ENCODE data around the gene ARV1. TPM values are rescaled to one million over a fixed set of nuclear protein-coding genes. Genes with fewer than 3 reads are reported as not detected.
"Not testable (repeated sequence)": the region's sequence is repeated elsewhere in the genome, so short reads cannot be mapped to it uniquely, and the experiment has no call there.

Gene ARV1
- total RNA-seq, 1 experiment from 2014 or later: 51.8 TPM

DNA sequence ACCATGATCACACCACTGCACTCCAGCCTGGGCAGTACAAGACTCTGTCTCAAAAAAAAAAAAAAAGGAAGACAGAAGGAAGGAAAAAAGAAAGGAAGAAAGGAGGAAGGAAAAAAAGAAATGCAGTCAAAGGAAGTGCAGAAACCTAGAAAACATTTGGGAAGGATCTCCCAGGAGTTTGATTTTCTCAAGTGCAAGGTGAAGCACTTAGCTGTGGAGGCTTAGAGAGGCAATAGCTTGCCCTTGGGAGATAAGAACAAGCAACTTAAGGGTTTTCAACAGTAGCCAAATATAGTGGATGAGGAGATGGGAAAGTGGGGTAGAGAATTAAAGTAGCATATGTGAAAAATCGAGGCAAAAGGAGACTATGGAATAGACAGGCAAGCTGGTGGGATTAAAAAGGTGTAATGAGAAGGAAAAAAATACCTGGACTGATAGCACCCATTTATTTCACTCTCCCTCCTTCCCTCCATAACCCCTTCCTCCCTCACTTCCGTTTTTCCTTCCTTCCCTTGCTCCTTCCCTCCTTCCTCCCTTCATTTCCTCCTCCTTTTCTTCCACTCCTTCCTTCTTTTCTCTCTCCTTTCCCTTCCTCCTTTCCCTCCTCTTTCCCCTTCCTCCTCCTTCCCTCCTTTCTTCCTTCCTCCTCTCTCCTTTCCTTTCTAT lies 68.0 kb downstream of the ARV1 start:
- no peak overlapping the region for H3K27ac Mint-ChIP-seq (ENCODE audit: low read depth, unreplicated experiment)
- intact Hi-C loops (cut with micrococcal nuclease): no loop called here
- H3K9me3 Mint-ChIP-seq (ENCODE audit: unreplicated experiment): no peaks in the 10 kb centered on the region
- ChIA-PET CTCF (interaction anchor here (0.6 kb wide), 1 partner anchor 23 kb away, joined by 3 read pairs; no protein-coding TSS in a partner anchor), POLR2A (interaction anchor here (0.5 to 0.6 kb wide), 3 partner anchors 34 to 571 kb away, joined by 3 to 4 read pairs (median 4); partner anchors contain the start of gene SPRTN)
- no peak overlapping the region for H3K4me3 Mint-ChIP-seq (ENCODE audit: unreplicated experiment)
- BruUV-seq (replicated peaks): no TSS peak
- no peaks in the 10 kb centered on the region for H3K36me3 Mint-ChIP-seq (ENCODE audit: insufficient read depth, unreplicated experiment)
- TF ChIP-seq, protein P1, sequence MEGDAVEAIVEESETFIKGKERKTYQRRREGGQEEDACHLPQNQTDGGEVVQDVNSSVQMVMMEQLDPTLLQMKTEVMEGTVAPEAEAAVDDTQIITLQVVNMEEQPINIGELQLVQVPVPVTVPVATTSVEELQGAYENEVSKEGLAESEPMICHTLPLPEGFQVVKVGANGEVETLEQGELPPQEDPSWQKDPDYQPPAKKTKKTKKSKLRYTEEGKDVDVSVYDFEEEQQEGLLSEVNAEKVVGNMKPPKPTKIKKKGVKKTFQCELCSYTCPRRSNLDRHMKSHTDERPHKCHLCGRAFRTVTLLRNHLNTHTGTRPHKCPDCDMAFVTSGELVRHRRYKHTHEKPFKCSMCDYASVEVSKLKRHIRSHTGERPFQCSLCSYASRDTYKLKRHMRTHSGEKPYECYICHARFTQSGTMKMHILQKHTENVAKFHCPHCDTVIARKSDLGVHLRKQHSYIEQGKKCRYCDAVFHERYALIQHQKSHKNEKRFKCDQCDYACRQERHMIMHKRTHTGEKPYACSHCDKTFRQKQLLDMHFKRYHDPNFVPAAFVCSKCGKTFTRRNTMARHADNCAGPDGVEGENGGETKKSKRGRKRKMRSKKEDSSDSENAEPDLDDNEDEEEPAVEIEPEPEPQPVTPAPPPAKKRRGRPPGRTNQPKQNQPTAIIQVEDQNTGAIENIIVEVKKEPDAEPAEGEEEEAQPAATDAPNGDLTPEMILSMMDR (IDR thresholded peaks at IDR 0.05; ENCODE audit: unreplicated experiment): no peak
- H3K4me1 Mint-ChIP-seq (ENCODE audit: insufficient read depth, unreplicated experiment): peaks cover 5% of the 10 kb centered on the region
- H3K27me3 Mint-ChIP-seq (ENCODE audit: insufficient read depth, unreplicated experiment): peaks cover 52% of the 10 kb centered on the region
- no peak for DNase-seq (ENCODE audit: unreplicated experiment)

DNA sequence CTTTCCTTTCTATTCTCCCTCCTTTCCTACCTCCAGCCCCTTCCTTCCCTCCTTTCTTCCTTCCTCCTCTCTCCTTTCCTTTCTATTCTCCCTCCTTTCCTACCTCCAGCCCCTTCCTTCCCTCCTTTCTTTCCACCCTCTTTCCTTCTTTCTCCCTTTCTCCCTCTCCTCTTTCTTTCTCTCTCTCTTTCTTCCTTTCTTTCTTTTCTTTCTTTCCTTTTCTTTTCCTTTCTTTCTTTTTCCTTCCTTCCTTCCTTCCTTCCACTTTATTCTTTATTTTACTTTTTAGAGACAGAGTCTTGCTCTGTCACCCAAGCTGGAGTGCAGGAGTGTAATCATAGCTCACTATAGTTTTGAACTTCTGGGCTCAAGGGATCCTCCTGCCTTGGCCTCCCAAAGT lies 68.6 kb downstream of the ARV1 start:
- H3K9me3 Mint-ChIP-seq (ENCODE audit: unreplicated experiment); CTCF ChIA-PET; intact Hi-C loops (cut with micrococcal nuclease): not testable (repeated sequence)

DNA sequence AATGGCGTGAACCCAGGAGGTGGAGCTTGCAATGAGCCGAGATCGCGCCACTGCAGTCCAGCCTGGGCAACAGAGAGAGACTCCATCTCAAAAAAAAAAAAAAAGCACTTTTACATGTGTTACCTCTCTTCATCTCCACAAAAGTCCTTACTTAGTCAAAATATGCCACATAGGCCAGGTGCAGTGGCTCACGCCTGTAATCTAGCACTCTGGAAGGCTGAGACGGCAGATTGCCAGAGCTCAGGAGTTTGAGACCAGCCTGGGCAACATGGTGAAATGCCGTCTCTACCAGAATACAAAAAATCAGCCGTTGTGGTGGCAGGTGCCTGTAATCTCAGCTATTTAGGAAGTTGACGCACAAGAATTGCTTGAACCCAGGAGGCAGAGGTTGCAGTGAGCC lies 69.5 kb downstream of the ARV1 start:
- BruUV-seq (replicated peaks); H3K9me3 Mint-ChIP-seq (ENCODE audit: unreplicated experiment); intact Hi-C loops (cut with micrococcal nuclease); H3K36me3 Mint-ChIP-seq (ENCODE audit: insufficient read depth, unreplicated experiment); H3K4me3 Mint-ChIP-seq (ENCODE audit: unreplicated experiment); H3K27ac Mint-ChIP-seq (ENCODE audit: low read depth, unreplicated experiment); POLR2A ChIA-PET; H3K4me1 Mint-ChIP-seq (ENCODE audit: insufficient read depth, unreplicated experiment); DNase-seq (ENCODE audit: unreplicated experiment): not testable (repeated sequence)
- peaks cover 52% of the 10 kb centered on the region for H3K27me3 Mint-ChIP-seq (ENCODE audit: insufficient read depth, unreplicated experiment)
- CTCF ChIA-PET: interaction anchor here (0.6 to 1.2 kb wide), 5 partner anchors 11 to 1528 kb away, joined by 3 to 4 read pairs (median 3); no protein-coding TSS in a partner anchor

More for the DNA sequence above, 68.6 kb downstream of the ARV1 start:
- H3K36me3 Mint-ChIP-seq (ENCODE audit: insufficient read depth, unreplicated experiment); H3K27ac Mint-ChIP-seq (ENCODE audit: low read depth, unreplicated experiment); BruUV-seq (replicated peaks); H3K4me1 Mint-ChIP-seq (ENCODE audit: insufficient read depth, unreplicated experiment); DNase-seq (ENCODE audit: unreplicated experiment); H3K4me3 Mint-ChIP-seq (ENCODE audit: unreplicated experiment): not testable (repeated sequence)
- POLR2A ChIA-PET: interaction anchor here (0.5 to 0.6 kb wide), 2 partner anchors 290 to 570 kb away, joined by 4 read pairs; partner anchors contain the start of gene SPRTN
- H3K27me3 Mint-ChIP-seq (ENCODE audit: insufficient read depth, unreplicated experiment): peaks cover 52% of the 10 kb centered on the region

DNA sequence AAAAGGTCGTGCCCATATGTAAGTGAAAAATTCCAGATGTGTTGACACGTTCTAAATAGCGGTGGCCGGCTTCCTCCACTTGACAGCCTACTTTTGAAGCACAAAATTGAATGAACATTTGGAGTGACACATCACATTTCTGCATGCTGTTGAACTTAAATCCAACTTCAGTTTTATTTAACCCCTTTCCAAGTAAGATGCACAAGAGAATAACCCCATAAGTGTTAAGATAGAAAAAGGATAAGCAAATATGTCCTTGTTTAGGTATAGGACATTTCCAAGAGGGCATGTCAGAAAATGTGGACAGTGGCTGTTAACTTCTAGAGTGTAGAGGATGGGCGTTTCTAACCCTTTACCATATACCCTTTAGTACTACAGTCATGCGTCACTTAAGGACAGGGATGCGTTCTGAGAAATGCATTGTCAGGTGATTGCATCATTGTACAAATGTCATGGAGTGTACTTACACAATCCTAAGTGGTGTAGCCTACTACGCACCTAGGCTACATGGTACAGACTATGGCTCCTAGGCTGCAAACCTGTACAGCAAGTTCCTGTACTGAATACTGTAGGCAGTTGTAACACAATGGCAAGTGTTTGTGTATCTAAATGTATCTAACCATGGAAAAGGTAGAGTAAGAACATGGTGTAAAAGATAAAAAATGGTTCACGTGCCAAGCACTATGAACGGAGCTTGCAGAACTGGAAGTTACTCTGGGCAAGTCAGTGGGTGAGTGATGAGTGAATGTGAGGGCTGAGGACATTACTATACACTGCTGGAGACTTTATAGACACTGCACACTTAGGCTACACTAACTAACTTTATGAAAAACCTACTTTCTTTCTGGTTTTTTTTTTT lies 70.5 kb downstream of the ARV1 start:
- ChIA-PET POLR2A (interaction anchor here (0.6 to 0.7 kb wide), 2 partner anchors 80 to 371 kb away, joined by 3 read pairs; no protein-coding TSS in a partner anchor), CTCF (interaction anchor here (0.9 to 1.2 kb wide), 3 partner anchors 9 to 162 kb away, joined by 3 read pairs; partner anchors contain the start of gene FAM89A)
- no peaks in the 10 kb centered on the region for H3K36me3 Mint-ChIP-seq (ENCODE audit: insufficient read depth, unreplicated experiment)
- intact Hi-C loops (cut with micrococcal nuclease): no loop called here
- no peak overlapping the region for H3K4me3 Mint-ChIP-seq (ENCODE audit: unreplicated experiment)
- TF ChIP-seq, protein P1 (IDR thresholded peaks at IDR 0.05; ENCODE audit: unreplicated experiment): no peak
- H3K27ac Mint-ChIP-seq (ENCODE audit: low read depth, unreplicated experiment): no peak overlapping the region
- H3K27me3 Mint-ChIP-seq (ENCODE audit: insufficient read depth, unreplicated experiment): peaks cover 52% of the 10 kb centered on the region
- H3K9me3 Mint-ChIP-seq (ENCODE audit: unreplicated experiment): no peaks in the 10 kb centered on the region
- BruUV-seq (replicated peaks): no TSS peak
- peaks cover 5% of the 10 kb centered on the region for H3K4me1 Mint-ChIP-seq (ENCODE audit: insufficient read depth, unreplicated experiment)
- peak; percentile 70 for DNase-seq (ENCODE audit: unreplicated experiment)

Other genes starting within 250 kb of the ARV1 start
- gene CAPN9, start 231.7 kb upstream of the ARV1 start, total RNA-seq (2022): not detected in 2 replicates
- 13.7 and 19.2 TPM in 2 replicates for gene C1orf198, start 110.6 kb upstream of the ARV1 start, total RNA-seq (2022)
- 29.9 and 35.2 TPM in 2 replicates for gene TTC13, start 233 bp upstream of the ARV1 start, total RNA-seq (2022)
- gene FAM89A, start 61.2 kb downstream of the ARV1 start, total RNA-seq (2022): 25.2 and 29.2 TPM in 2 replicates
- gene TRIM67, start 183.0 kb downstream of the ARV1 start, total RNA-seq (2022): not detected in 2 replicates

Data from MCF 10A (cell line).